HG02970 (cell line): ENCODE results near the gene MAPKAP1.

Source experiments
- ATAC-seq: cut with Tn5 transposase; IDR thresholded peaks from one replicate; pipeline ENCODE4 v1.9.1; 2021; ENCODE audit warnings: mild to moderate bottlenecking, moderate library complexity, moderate number of reproducible peaks; ENCODE audit not compliant: unreplicated experiment, low FRiP score

MAPKAP1 gene

GRCh38 chr9:125611121-125611765, 95.8 kb downstream of the MAPKAP1 start:
- ATAC-seq = no peak

- no peak for ATAC-seq
Observed at GRCh38 chr9:125609744-125610143, 97.3 kb downstream of the MAPKAP1 start.

DNA sequence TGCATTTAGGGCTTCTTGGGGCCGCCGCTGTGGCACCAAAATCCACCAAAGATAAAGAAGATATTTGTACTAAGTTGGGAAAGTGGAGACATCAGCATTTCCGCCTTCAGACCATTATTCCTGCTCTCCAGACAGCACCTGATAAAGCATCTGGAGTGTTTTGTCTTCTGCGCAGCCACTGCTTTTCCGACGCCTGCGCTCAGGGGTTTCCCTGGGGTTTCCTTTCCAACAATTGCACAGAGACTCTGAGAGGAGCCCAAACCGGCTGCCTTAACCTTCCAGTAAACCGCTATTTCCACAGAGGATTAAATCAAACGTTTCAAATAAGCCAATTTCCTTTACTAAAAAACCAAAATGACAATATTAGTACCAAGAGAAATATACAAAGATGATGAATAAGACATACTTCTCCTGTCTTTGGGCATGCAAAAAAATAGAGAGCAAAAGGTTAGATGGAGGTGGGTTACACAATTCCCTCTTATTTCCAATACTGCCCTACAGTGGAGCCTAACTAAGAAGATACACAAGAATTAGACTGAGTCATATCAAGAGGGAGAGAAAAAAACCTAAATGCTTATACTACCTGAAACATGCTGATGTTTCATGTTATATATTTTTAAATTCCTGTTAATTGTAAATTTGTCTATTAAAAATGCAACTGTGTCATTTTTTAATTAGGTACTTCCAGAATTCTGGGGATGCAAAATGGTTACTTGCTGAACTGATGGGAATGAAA, 98.4 kb downstream of the MAPKAP1 start:
- no peak for ATAC-seq

GRCh38 chr9:125604196-125604595, 102.8 kb downstream of the MAPKAP1 start:
- no peak for ATAC-seq

DNA sequence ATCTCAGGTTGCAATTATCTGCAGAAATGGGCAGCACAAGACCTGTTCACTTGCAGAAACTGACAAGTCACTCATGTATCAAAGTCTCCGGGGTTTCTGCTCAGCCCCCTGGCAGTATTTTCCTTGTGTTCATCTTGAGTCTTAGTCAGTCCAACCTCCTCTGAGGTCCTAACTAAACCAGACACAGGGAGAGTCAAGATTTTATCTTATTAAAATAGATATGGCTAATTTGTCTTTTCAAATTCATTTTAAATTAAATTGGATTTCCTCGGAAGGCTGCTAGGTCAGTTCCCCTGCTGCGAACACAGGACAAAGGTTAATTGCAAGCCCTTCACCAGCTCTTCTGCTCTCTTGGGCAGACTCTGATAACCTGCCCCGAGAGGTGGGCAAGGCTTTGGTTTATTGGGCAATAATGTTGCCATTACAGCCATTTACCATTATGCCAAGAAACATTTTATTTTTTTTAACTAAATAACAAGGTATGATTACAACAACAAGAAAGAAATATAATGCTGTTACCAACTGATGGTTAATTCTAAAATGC, 103.5 kb downstream of the MAPKAP1 start:
- no peak for ATAC-seq

GRCh38 chr9:125601961-125602360, 105.0 kb downstream of the MAPKAP1 start:
- no peak for ATAC-seq

DNA sequence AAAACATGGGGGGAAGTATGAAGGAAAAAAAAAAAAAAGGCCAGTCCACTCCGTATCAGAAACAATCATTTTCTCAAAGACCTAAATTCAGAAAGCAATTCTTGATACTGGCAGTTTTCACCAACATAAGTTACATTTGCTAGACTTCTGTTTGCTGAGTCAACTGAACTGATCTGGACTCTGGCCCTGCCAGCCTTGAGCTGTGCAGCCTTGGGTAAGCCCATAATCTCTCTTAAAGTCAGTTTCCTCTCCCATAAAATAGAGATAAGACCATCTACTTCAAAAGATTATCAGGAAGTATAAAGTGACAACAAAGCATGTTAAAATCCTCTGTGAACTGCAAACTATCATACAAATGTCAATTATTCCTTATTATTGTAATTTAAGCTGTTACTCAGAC, 106.8 kb downstream of the MAPKAP1 start:
- no peak for ATAC-seq

DNA sequence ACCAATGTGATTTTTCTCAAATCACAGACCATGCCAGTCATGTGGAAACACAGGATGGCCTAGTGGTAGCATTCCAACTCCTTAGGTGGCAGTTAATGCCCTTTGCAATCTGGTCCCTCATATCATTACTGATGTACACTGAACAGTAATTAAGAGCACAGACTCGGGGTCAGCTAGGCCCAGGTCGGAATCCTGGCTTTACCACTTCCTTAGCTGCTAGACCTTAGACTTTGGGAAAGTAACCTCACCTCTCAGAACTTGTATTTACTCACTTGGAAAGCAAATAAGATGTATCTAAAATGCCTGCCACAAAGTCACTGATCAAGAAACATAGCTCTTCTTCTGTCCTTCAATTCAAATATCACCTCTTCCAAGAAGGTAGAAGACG, 112.8 kb downstream of the MAPKAP1 start:
- ATAC-seq = no peak

DNA sequence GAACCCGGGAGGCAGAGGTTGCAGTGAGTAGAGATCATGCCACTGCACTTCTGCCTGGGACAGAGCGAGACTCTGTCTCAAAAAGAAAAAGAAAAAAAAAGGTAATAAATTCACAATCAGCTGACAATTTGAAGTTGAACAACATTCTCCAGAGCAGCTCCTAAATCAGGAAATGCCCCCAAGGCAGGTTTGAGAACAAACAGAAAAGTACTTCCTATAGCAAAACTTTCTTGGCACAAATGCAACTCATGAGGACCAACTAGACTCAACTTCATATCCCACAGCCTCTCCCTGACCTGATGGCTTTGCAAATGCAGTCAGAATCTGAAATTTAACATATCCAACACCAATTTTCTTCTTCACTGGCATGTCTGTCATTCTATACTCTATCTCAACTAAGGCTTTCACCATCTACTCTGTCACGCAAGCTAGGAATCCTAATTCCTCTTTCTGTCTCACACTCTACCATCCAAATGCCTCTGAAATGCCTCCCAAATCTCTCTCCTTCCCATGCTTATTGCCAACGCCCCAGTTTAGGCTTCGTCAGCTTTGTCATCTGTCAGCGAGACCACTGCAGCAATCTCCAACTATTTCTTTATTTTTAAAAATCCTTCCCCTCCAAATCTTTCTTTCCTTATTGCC, 113.3 kb downstream of the MAPKAP1 start:
- ATAC-seq = no peak

- no peak for ATAC-seq
Observed at GRCh38 chr9:125591888-125592287, 115.1 kb downstream of the MAPKAP1 start.

- no peak for ATAC-seq
Observed at GRCh38 chr9:125591245-125591644, 115.8 kb downstream of the MAPKAP1 start.

GRCh38 chr9:125589287-125589686, 117.7 kb downstream of the MAPKAP1 start:
- ATAC-seq = no peak

DNA sequence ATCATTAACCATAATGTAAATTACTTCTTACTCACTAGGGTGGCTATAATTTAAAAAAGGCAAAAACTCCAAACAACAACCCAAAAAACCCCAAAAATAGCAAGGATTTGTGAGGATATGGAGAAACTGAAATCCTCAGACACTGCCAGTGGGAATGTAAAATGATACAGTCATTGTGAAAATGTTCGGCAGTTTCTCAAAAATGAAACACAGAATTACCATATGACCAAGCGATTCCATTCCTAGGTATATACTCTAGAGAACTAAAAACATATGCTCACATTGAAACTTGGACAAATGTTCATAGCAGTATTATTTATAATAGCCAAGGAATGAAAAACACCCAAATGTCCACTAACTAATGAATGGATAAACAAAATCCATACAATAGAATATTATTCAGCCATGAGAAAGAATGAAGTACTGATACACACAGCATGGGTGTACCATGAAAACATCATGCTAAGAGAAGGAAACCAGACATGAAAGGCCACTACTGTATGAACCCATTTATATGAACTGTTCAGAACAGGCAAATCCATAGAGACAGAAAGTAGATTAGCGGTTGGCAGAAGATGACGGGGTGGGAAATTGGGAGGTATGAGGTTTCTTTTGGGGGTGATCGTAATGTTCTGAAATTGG, 119.1 kb downstream of the MAPKAP1 start:
- ATAC-seq = no peak

DNA sequence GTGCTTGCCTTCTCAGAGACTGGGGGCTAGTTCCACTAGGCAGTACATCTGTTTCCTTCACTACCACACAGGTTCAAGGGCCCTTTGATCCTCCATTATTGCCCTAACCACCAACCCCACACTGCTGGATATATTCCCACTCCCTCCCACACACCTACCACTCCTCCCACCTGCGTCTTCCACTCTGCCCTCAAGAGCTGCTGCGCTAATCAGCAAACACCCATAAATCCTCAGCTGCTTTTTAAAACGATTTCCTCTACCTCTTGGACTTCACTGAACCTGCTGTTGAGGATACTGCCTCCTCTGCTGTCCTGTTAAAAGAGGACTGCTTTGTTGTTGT, 120.9 kb downstream of the MAPKAP1 start:
- ATAC-seq = no peak

- no peak for ATAC-seq
Observed at GRCh38 chr9:125585503-125586171, 121.4 kb downstream of the MAPKAP1 start.

DNA sequence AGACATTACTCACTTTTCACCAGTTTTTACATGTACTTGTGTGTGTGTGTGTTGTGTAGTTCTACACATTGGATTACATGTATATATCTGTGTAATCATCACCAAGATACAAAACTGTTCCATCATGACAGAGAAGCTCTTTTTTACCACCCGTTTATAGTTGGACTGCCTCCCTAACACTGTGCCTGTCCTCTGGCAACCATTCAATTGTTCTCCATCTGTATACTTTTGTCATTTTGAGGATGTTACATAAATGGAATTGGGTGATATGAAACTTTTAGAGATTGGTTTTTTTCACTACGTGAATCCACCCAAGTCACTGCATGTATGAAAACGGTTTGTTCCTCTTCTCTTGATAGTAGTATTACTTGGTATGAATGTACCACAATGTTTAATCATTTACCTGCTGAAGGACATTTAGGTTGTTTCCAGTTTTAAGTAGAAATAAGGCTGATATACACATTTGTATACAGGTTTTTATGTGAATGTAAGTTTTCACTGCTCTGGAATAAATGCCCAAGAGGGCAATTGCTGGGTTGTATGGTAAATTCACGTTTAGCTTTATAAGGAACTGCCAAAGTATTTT, 126.2 kb downstream of the MAPKAP1 start:
- ATAC-seq = no peak

DNA sequence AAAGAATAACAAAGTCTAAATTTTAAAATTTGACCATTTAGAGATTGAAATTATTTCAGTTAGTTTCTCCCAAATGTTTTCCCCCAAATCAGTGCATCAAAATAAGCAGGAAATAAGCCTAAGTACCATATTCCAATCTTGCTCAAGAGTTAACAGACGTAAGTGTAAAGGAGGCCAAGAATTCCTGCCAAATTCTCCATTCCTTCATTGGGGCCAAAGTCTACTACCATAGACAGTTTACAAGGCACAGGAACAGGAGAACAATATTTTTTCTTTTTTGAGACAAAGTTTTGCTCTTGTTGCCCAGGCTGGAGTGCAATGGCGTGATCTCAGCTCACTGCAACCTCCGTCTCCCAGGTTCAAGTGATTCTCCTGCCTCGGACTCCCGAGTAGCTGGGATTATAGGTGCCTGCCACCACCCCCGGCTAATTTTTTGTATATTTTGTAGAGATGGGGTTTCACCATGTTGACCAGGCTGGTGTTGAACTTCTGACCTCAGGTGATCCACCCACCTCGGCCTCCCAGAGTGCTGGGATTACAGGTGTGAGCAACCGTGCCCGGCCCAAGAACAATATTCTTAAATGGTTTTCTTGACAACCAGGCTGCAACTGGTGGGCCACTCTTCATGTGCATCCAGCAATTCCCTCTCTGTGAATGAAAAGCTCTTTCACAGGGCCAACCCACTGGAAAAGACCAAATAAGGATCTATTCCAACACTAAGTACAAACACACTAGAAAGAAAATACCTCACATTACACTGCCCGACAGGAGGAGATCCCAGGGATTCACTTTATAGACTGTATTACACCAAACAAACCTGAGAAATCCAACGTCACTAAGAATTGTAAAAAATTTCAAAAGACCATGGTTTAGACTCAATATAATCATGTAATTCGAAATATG, 127.7 kb downstream of the MAPKAP1 start:
- ATAC-seq = no peak

DNA sequence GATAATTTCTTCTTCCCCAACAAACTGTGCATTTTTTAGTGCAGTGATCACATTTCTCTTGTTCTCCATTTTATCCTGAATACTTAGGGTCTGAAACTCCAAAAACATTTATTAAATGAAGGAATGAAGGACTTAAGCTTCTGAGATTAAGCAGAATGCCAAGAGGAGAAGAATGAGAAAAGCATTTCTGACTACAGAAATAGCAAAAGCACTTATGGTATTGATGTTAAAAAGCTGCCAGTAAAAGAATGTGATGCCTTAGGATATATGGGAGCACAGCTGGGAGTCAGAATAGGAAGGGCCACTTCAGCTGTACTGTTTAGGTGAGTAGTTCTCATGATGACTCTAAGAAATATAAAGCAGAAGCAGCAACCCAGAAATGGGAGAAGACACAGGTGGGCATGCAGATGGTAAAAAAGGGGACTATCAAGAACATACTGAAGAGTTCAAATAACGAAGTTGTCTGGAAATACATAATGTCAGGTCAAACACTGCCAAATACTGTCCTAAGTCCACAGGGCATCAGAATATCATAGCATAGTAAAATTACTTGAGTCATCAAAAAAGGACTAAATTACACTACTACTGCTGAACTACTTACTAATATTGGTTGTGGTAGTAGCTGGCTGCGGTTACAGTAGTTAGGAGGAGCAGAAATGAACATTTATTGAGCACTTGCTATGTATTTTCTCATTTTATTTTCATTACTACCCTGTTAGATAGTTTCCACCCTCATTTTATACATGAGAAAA, 132.7 kb downstream of the MAPKAP1 start:
- no peak for ATAC-seq
